NCI-H82 treated with DMSO at 0.1 percent for 48 hours (cell line): ENCODE results near the gene ZNF71.

Experiments used
- DNase-seq: peaks from one replicate; lab custom pipeline; 2025; ENCODE audit not compliant: unreplicated experiment; lab: John Stamatoyannopoulos, UW

ZNF71 gene

GRCh38 chr19:56594783-56595547, at the start of gene ZNF71:
Gene ZNF71 (plus strand): TSS chr19:56595302. CDS start chr19:56601559, 6,257 bp downstream.
- DNase-seq = peak; percentile 65

DNA sequence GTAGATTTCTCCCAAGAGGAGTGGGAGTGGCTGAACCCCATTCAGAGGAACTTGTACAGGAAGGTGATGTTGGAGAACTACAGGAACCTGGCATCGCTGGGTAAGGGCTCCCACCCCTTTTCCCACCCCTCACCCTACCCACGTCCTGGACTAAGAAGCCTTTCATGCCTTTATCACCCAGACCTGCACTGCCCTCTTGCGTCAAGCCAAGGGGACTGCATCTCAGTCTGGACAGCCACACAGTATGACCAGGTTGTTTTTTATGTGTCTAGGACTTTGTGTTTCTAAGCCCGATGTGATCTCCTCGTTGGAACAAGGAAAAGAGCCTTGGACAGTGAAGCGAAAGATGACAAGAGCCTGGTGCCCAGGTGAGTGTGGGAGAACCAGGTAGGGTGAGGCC, 47.6 kb upstream of the ZNF71 start:
- no peak for DNase-seq

DNA sequence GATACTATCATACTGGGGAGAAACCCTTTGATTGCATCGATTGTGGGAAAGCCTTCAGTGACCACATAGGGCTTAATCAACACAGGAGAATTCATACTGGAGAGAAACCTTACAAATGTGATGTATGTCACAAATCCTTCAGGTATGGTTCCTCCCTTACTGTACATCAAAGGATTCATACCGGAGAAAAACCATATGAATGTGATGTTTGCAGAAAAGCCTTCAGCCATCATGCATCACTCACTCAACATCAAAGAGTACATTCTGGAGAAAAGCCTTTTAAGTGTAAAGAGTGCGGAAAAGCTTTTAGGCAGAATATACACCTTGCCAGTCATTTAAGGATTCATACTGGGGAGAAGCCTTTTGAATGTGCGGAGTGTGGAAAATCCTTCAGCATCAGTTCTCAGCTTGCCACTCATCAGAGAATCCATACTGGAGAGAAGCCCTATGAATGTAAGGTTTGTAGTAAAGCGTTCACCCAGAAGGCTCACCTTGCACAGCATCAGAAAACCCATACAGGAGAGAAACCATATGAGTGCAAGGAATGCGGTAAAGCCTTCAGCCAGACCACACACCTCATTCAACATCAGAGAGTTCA, 40.7 kb upstream of the ZNF71 start:
- no peak for DNase-seq

- no peak for DNase-seq
These were observed 32.3 kb upstream of the ZNF71 start for GRCh38 chr19:56562766-56563165.

GRCh38 chr19:56566904-56567273, 28.2 kb upstream of the ZNF71 start:
- DNase-seq = no peak

DNA sequence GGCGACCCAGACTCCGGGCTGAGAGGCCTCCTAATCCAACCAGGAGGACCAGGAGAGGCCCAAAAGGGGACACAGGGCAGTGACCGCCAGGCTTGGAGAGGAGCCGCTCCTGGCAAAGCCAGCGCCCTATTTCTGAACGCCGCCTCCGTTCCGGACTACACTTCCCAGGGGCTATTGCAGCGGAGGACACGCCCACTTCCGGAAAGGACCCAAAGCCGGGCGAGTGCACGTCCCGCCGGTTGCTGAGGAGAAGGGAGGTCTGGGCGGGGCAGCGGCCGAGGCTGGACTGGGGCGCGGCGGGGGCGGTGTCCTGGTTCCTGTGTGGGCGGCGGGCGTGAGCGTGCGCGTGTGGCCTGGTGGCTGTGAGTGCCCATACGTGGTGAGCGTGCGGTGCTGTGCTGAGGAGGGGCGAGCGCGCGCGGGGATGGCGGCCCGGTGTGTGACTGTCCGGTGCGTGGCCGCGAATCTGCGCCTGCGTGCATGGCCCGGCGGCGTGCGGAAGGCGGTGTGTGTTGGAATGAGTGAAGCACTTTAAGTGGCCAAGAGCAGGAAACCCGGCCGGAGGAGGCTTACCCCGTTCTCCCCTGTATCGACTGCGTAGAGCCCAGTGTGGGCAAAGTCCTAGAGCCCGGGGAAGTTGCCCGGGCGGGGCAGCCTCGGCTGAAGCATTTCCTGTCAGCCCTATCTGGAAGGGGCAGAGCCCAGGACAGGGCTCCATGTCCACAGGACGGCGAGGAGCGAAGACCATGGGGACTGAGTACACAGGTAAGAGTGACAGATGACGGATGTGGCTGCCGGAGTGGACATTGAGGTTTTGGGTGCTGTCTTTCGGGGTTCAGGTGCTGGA, 27.6 kb upstream of the ZNF71 start, which contains the start of gene ZNF470:
Gene ZNF470, plus strand, starts transcription at position 195 of the 847 bp plus-strand sequence. CDS start 2,844 bp downstream, outside the sequence.
- peak; percentile 65 for DNase-seq

GRCh38 chr19:56572589-56572988, 22.5 kb upstream of the ZNF71 start:
- DNase-seq = no peak

- no peak for DNase-seq
These were observed 21.2 kb upstream of the ZNF71 start for GRCh38 chr19:56573914-56574313.

- DNase-seq = no peak
These were observed 17.1 kb upstream of the ZNF71 start for GRCh38 chr19:56577719-56578602.

DNA sequence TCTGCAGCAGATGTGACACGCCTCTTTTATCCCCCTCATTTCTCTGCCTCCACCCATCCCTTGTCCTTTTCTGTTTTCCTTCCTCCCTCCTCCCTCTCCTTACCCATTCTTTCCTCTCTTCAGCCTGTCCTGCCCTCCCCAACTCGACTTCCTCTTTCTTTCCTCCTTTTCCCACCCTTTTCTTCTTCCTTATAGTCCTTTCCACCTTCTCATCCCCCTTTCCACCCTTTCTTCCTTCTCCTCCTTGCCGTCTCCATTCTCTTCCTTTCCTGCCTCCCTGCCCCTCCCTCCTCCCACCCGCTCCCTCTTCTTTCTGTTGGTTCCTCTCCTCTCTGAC, 688 bp upstream of the ZNF71 start:
- DNase-seq = no peak

GRCh38 chr19:56595548-56595899, 422 bp downstream of the ZNF71 start:
- DNase-seq = no peak

GRCh38 chr19:56596676-56597075, 1.6 kb downstream of the ZNF71 start:
- DNase-seq = no peak

DNA sequence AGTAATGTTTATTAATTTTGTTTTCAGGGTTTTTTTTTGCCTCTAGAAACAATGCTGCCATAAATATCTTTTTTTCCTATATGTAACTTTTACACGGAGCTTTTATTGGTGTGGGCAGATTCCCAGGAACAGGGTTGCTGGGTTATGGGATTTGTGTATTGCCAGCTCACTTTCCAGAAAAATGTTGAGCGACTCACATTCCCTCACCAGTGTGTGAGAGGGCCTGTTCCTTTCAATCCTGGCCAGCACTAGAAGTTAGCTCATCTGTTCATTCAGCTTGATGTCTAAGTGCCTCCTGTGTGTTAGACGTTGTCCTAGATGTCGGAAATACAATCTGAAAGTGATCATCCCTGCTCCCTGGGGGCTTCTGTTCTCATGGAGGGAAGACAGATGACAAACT, 2.6 kb downstream of the ZNF71 start:
- no peak for DNase-seq

DNA sequence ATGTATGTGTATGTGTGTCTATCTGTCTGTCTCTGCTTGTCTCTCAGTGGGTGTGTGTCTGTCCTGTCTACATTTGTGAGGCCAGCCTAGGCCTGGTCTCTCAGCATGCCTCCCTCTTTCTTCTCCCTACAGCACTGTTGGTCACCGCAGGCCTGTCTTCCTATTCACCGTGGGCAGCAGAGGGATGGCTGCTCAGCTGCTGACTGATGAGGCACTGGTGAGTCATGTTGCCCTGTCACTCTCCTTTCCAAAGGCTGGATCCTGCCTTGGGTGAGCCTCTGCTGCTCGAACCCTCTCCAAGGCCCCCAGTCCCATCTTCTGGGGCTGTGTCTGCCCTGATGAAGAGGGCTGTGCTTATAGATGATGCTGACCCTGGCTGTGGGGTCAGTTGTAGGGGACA, 6.3 kb downstream of the ZNF71 start:
- DNase-seq = no peak

DNA sequence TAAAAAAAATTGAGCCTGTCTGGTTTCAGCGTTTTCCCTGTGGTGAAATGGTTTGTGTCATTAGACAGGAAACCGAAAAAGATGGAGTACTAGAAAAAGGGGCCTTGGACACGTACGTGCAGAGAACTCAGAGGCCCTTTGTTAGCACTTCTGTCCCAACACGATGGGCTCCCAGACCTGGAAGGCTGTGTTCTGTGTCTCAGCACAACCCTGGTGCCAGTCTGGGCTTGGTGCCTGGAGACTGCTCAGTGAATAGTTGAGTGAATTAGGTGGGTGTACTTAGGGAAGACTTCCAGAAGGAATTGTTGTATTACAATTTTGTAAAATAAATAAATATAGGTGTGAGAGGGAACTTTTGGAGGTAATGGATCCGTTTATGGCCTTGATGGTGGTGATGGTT, 8.7 kb downstream of the ZNF71 start:
- DNase-seq = no peak

DNA sequence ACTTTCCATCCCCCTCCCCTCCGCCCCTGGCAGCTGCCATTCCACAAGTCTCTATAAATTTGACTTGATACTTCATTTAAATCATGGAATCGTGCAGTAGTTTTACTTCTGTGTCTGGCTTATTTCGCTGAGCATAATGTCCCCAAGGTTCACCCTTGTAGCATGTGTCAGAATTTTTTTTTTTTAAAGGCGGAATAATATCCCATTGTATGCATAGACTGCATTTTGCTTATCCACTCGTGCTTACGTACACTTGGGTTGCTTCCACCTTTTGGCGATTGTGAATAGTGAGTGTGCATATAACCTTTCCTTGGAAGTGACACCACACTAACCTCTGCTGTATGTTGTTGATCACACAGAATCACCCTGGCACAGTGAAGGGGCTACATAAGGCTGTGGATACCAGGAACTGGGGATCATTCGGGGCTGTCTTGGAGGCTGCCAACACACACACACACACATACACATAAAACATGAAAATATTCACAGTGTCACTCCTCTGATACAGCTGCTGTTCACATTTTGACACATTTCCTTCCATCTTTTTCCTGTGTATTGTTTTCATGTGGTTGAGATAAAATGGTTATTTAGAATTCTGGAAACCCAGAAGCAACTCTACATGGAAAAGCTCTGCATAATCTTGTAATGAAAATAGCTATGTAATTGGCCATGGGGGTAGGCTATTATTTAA, 13.3 kb downstream of the ZNF71 start:
- no peak for DNase-seq

- DNase-seq = no peak
These were observed 16.2 kb downstream of the ZNF71 start for GRCh38 chr19:56611288-56611687.

DNA sequence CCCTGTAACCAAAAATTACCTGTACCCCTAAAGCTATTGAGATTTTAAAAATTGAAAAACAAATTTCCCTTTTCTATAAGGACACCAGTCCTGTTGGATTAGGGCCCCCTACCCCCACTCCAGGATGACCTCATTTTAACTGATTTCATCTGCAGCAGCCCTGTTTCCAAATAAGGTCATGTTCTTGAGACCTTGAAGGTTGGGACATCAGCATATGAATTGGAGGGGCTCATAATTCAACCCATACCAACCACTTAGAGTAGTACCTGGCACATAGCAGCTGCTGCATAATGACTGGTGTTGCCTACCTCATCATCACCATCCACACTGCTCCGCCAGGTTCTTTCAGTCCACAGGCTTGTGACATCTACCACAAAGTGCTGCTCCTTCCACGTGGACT, 17.6 kb downstream of the ZNF71 start:
- DNase-seq = no peak

- no peak for DNase-seq
These were observed 18.5 kb downstream of the ZNF71 start for GRCh38 chr19:56613639-56614038.

- DNase-seq = no peak
These were observed 22.4 kb downstream of the ZNF71 start for GRCh38 chr19:56617531-56617930.
